Right lobe of liver (tissue), 6 donors: ENCODE results near the gene ELL. TPM values are rescaled to one million over a fixed set of nuclear protein-coding genes. Genes with fewer than 3 reads are reported as not detected.

Source experiments
- ATAC-seq, 4 donors: fragments of 200-7000 bp; cut with Tn5 transposase; one replicate each; pipeline ENCODE4 v1.9.1; 2020; ENCODE audit warnings: mild to moderate bottlenecking in 4 of 4, moderate library complexity in 4 of 4
- DNase-seq, 3 donors: peaks; one replicate each; pipeline ENCODE4 v3.0.0-alpha.2; 2020
- H3K27ac ChIP-seq, 3 donors: fragments of 200-600 bp; one replicate each; pipeline ENCODE4 v1.8.0; 2022
- H3K27me3 ChIP-seq, 2 donors: fragments of 200-600 bp; one replicate each; pipeline ENCODE4 v1.8.0; 2022
- H3K36me3 ChIP-seq, 4 donors: fragments of 200-600 bp; sonication (generic) in 1 of 4; one replicate each; pipeline versions ENCODE4 v1.5.1 to v1.8.0; 2017 to 2022; ENCODE audit warnings: control low read depth in 1 of 4
- H3K4me1 ChIP-seq, 4 donors: fragments of 200-600 bp; sonication (generic) in 1 of 4; one replicate each; pipeline versions ENCODE4 v1.5.1 to v1.8.0; 2017 to 2022; ENCODE audit warnings: control low read depth in 1 of 4
- H3K4me3 ChIP-seq, 3 donors: fragments of 200-600 bp; one replicate each; pipeline ENCODE4 v1.8.0; 2022
- H3K9me3 ChIP-seq, 4 donors: fragments of 200-600 bp; sonication (generic) in 1 of 4; one replicate each; pipeline versions ENCODE4 v1.5.1 to v1.8.0; 2017 to 2022; ENCODE audit warnings: control low read depth in 1 of 4
- POLR2A ChIP-seq: fragments of 450-650 bp; IDR thresholded peaks from one replicate; pipeline ENCODE4 v1.6.1; 2017; ENCODE audit warnings: antibody characterized with exemption, mild to moderate bottlenecking
- WGBS: methylation state at CpG from one replicate; pipeline ENCODE4 v1.1.6; 2018; ENCODE audit warnings: low coverage, low lambda C conversion rate; ENCODE audit not compliant: insufficient coverage; ENCODE audit errors: missing lambda C conversion rate; 5-methylcytosine and 5-hydroxymethylcytosine counted together
- intact Hi-C, 2 donors: fragments of 100-400 bp; cut with DNase I; formaldehyde crosslinking; loops; one replicate each; pipeline versions ENCODE4 v1.11.2 to v1.14.1; 2022
- total RNA-seq, 6 experiments: library from RNA; depleted of rRNA in 2 of 6; stranded (reverse); fragments of >200 nt in 2 of 6; fragmentation: NEBNext Ultra II Directional in 3 of 6; extraction: Animal tissue kit (Norgen Biotek cat#: 25700) in 3 of 6; gene quantifications; one replicate each; pipeline versions ENCODE4 v1.1.0 to v1.2.4, GENCODE V29; 2016 to 2023
- TF ChIP-seq, protein P1 (sequence below), 4 donors: fragments of 200-600 bp in 3 of 4; fragments of 450-650 bp in 1 of 4; IDR thresholded peaks; one replicate each; pipeline versions ENCODE4 v1.5.1 to v1.8.0; 2016 to 2022; ENCODE audit warnings: antibody characterized with exemption in 4 of 4, mild to moderate bottlenecking in 2 of 4
- donor health status: DM: no; HTN: yes; CAD: no.
- donor health status: DM: no; HTN: no; CAD: no.
- donor health status: DM: no; HTN: no; CAD: no.
- donor health status: DM: no; HTN: yes; CAD: no.
- donor health status: DM: no; HTN: yes; CAD: no.

ELL gene
- total RNA-seq, 6 experiments from 2014 or later = 5.3 to 11.9 (median 8.6) TPM

DNA sequence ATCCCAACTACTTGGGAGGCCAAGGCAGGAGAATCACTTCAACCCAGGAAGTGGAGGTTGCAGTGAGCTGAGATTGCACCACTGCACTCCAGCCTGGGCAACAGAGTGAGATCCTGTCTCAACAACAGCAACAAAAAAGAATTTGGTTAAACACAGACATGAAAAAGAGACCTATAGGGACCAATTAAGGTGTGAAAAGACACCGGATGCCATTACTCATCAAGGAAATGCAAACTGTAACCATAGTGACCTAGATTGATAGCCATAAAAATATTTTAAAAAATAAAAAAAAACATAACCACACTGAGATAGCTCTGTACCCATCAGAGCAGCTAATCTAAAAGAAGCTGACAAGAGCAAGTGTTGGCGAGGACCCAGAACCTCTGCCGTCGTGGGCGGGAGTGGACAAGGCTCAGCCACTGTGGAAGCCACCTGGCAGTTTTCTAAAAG is 46.8 kb downstream of the ELL start:
- TF ChIP-seq, protein P1, sequence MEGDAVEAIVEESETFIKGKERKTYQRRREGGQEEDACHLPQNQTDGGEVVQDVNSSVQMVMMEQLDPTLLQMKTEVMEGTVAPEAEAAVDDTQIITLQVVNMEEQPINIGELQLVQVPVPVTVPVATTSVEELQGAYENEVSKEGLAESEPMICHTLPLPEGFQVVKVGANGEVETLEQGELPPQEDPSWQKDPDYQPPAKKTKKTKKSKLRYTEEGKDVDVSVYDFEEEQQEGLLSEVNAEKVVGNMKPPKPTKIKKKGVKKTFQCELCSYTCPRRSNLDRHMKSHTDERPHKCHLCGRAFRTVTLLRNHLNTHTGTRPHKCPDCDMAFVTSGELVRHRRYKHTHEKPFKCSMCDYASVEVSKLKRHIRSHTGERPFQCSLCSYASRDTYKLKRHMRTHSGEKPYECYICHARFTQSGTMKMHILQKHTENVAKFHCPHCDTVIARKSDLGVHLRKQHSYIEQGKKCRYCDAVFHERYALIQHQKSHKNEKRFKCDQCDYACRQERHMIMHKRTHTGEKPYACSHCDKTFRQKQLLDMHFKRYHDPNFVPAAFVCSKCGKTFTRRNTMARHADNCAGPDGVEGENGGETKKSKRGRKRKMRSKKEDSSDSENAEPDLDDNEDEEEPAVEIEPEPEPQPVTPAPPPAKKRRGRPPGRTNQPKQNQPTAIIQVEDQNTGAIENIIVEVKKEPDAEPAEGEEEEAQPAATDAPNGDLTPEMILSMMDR (IDR thresholded peaks at IDR 0.05) = no peak
- no peak for TF ChIP-seq POLR2A
- H3K4me3 ChIP-seq = no peak overlapping the region
- WGBS = 62% methylated on average over 5 of the region's 5 CpGs
- H3K9me3 ChIP-seq = no peaks in the 10 kb centered on the region
- H3K27me3 ChIP-seq = no peaks in the 10 kb centered on the region
- peaks cover 0 to 42% (median 20%) of the 10 kb centered on the region in 4 donors for H3K4me1 ChIP-seq
- H3K27ac ChIP-seq = no peak overlapping the region
- intact Hi-C loops = loop anchor here in 1 of 2 donors (10.0 kb wide), 1 partner anchor 90 kb away; no protein-coding TSS in a partner anchor
- H3K36me3 ChIP-seq = no peaks in the 10 kb centered on the region
- DNase-seq = no peak
- ATAC-seq = no peak

DNA sequence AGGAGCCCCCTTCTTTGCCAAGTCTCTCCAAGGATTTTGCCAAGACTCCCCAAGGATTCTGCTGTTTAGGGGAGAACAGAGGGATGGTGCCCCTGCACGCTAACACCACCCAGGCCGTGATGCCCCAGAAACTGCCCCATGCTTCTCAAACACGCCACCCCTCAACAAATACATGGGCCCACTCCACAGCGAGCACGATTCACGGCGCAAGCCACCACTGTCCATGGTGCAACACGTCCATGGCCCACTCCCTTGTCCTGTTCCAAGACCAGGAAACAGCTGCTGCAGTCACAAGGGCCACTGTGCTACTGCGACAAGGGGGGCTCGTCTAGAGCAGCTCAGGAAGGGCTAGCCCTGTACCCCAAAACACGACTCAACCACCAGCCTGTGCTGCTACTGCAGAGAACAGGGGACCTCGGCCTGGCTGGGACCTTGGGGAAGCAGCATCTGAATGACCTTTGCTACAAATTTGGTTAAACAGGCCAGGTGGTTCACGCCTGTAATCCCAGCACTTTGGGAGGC is 47.4 kb downstream of the ELL start:
- Histone ChIP-seq H3K4me3 (no peak overlapping the region), H3K4me1 (peaks cover 0 to 42% (median 21%) of the 10 kb centered on the region in 4 donors), H3K36me3 (no peaks in the 10 kb centered on the region), H3K9me3 (no peaks in the 10 kb centered on the region), H3K27ac (peak overlapping the region in 1 of 3 donors; percentile 2), H3K27me3 (no peaks in the 10 kb centered on the region)
- TF ChIP-seq, protein P1 (IDR thresholded peaks at IDR 0.05) = no peak
- TF ChIP-seq POLR2A = no peak
- 76% methylated on average over 5 of the region's 13 CpGs for WGBS
- no peak for DNase-seq
- intact Hi-C loops = loop anchor here in 1 of 2 donors (10.0 kb wide), 1 partner anchor 90 kb away; no protein-coding TSS in a partner anchor
- no peak for ATAC-seq

DNA sequence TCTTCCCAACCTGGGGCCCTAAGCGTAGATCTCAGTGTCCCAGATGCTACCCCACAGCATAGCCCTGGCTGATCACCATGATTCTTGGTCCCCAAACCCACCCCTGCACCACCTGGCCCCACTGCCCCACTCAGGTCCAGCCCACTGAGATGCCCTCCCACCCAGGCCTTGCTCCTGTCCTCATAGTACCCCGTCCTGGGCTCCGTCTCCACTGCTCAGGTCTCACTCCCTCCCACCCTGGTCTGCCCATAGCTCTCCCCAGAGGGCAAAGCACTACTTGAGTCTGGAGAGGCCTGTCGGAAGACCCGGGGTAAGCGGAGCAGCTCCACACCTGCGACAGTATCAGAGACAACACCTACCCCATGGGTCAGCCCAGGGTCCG is 48.2 kb downstream of the ELL start:
- DNase-seq = no peak
- no peak for TF ChIP-seq POLR2A
- TF ChIP-seq, protein P1 (IDR thresholded peaks at IDR 0.05) = no peak
- 100% methylated on average over 2 of the region's 8 CpGs for WGBS
- no peaks in the 10 kb centered on the region for H3K9me3 ChIP-seq
- no peaks in the 10 kb centered on the region for H3K27me3 ChIP-seq
- H3K27ac ChIP-seq = peak overlapping the region in 1 of 3 donors; percentile 2
- ATAC-seq = no peak
- no peak overlapping the region for H3K4me3 ChIP-seq
- H3K4me1 ChIP-seq = peaks cover 0 to 42% (median 20%) of the 10 kb centered on the region in 4 donors
- no peaks in the 10 kb centered on the region for H3K36me3 ChIP-seq
- intact Hi-C loops = loop anchor here in 1 of 2 donors (10.0 kb wide), 1 partner anchor 91 kb away; no protein-coding TSS in a partner anchor

DNA sequence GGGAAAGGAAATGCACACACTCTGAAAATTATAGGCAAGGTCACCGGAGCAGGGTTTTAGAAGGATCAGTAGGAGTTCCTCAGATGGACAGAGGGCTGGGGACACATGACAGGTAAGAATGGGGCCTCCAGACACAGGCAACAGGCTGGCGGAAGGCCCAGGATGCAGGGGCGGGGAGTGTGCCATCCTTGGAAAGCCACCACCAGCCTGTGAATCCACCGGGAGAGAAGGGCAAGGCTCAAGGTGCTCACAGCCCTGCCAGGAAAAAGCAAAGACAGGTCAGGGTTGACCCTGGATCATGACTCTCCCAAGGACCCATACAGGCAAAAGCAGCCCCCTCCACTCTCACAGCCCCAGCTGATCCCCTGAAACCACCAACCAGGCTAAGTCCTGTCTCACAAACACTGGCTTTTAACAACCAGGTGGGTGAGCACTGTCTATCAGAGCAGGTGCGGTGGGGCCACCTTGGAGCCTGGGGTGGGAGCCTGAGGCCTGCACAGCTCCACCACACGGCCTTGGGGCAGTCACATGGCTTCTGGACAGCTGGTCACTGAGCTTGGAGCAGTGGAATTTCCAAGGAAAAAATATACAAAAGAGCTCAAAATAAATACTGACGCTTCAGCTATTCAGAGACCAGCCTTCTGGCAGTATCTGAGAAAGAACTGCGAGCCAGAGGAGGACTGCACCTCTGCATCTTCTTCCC is 48.7 kb downstream of the ELL start:
- Histone ChIP-seq H3K4me1 (peaks cover 0 to 42% (median 19%) of the 10 kb centered on the region in 4 donors), H3K4me3 (no peak overlapping the region), H3K9me3 (no peaks in the 10 kb centered on the region), H3K27ac (peak overlapping the region in 1 of 3 donors; percentile 28), H3K36me3 (no peaks in the 10 kb centered on the region), H3K27me3 (no peaks in the 10 kb centered on the region)
- intact Hi-C loops = loop anchor here in 1 of 2 donors (10.0 kb wide), 1 partner anchor 92 kb away; no protein-coding TSS in a partner anchor
- TF ChIP-seq POLR2A = no peak
- TF ChIP-seq, protein P1 (IDR thresholded peaks at IDR 0.05) = no peak
- WGBS = 29% methylated on average over 2 of the region's 8 CpGs
- DNase-seq (peak in 1 of 3 donors; percentile 19), ATAC-seq (no peak)
